MM.1S (cell line): ENCODE measurements around the gene TRMT10B.
"Not testable (repeated sequence)": the region's sequence is repeated elsewhere in the genome, so short reads cannot be mapped to it uniquely, and the experiment has no call there.

Source experiments
- CTCF ChIP-seq: fragments of 300-600 bp; sonication (generic); IDR thresholded peaks from 2 replicates; pipeline ENCODE4 v1.5.1; 2016; ENCODE audit warnings: antibody characterized with exemption, low read length, mixed read lengths
- EZH2 ChIP-seq: fragments of 300-600 bp; sonication (generic); optimal IDR thresholded peaks from 2 replicates; pipeline ENCODE3; 2017; ENCODE audit warnings: low read depth, mild to moderate bottlenecking, antibody characterized with exemption, low read length, mixed read lengths
- EZH2phosphoT487 ChIP-seq: fragments of 300-600 bp; sonication (generic); IDR thresholded peaks from 2 replicates; pipeline ENCODE4 v1.6.1; 2018; ENCODE audit warnings: antibody characterized with exemption, low read length

- not testable (repeated sequence) for TF ChIP-seq CTCF, EZH2phosphoT487, EZH2
Observed at GRCh38 chr9:37825174-37825573, 71.6 kb downstream of the TRMT10B start.
